Chondrocyte (in vitro differentiated cells): ENCODE measurements around the gene LUZP1. TPM values are rescaled to one million over a fixed set of nuclear protein-coding genes. Genes with fewer than 3 reads are reported as not detected.

ENCODE experiments used
- DNase-seq: peaks from one replicate; pipeline ENCODE4 v3.0.0; 2021; ENCODE audit warnings: mixed read lengths, low spot score
- H3K27ac Mint-ChIP-seq: one replicate; pipeline ENCODE4 v1.8.0; 2021; ENCODE audit warnings: mild to moderate bottlenecking, moderate library complexity, mixed read lengths; ENCODE audit not compliant: unreplicated experiment
- H3K27me3 Mint-ChIP-seq: 2 replicates; pipeline ENCODE4 v1.8.0; 2021; ENCODE audit warnings: low read depth, mixed read lengths
- H3K36me3 Mint-ChIP-seq: 2 replicates; pipeline ENCODE4 v1.8.0; 2021; ENCODE audit warnings: low read depth, mixed read lengths
- H3K4me1 Mint-ChIP-seq: 2 replicates; pipeline ENCODE4 v1.8.0; 2021; ENCODE audit warnings: low read depth, mild to moderate bottlenecking, mixed read lengths
- H3K4me3 Mint-ChIP-seq: one replicate; pipeline ENCODE4 v1.8.0; 2021; ENCODE audit warnings: mild to moderate bottlenecking, moderate library complexity, mixed read lengths; ENCODE audit not compliant: unreplicated experiment
- H3K9me3 Mint-ChIP-seq: 2 replicates; pipeline ENCODE4 v1.8.0; 2021; ENCODE audit warnings: low read depth, mixed read lengths
- total RNA-seq: library from RNA; stranded (reverse); gene quantifications from 3 replicates; pipeline ENCODE4 v1.2.1, GENCODE V29; 2021
- TF ChIP-seq, protein P1 (sequence below): fragments of 200-600 bp; sonication (generic); IDR thresholded peaks from 2 replicates; pipeline ENCODE4 v1.5.0; 2021; ENCODE audit warnings: antibody characterized with exemption, mild to moderate bottlenecking, moderate library complexity

Gene LUZP1
- total RNA-seq, 1 donor from 2014 or later: 55.5 TPM

DNA sequence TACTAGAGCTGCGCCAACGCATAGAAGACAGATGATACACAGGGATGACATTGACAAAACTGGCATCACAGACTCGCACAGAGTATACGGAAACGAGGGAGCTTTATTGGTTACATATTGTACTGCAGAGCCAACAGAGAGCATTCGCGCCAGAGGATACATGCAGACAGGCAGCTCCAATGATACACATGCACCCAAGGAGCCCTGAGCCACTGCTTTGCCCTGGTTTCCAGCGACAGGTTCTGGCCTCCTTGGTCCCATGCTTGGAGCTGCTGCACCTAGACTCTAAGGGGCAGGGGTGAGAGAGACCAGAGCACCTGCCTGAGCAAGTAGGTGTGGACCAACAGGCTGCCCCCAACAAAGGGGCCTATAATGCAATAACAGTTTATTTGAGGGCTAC lies 83.8 kb downstream of the LUZP1 start:
- DNase-seq: no peak
- Mint-ChIP-seq H3K4me3 (no peak overlapping the region), H3K9me3 (no peaks in the 10 kb centered on the region), H3K27ac (no peak overlapping the region), H3K27me3 (no peaks in the 10 kb centered on the region), H3K36me3 (peaks cover 42% of the 10 kb centered on the region), H3K4me1 (no peaks in the 10 kb centered on the region)
- TF ChIP-seq, protein P1, sequence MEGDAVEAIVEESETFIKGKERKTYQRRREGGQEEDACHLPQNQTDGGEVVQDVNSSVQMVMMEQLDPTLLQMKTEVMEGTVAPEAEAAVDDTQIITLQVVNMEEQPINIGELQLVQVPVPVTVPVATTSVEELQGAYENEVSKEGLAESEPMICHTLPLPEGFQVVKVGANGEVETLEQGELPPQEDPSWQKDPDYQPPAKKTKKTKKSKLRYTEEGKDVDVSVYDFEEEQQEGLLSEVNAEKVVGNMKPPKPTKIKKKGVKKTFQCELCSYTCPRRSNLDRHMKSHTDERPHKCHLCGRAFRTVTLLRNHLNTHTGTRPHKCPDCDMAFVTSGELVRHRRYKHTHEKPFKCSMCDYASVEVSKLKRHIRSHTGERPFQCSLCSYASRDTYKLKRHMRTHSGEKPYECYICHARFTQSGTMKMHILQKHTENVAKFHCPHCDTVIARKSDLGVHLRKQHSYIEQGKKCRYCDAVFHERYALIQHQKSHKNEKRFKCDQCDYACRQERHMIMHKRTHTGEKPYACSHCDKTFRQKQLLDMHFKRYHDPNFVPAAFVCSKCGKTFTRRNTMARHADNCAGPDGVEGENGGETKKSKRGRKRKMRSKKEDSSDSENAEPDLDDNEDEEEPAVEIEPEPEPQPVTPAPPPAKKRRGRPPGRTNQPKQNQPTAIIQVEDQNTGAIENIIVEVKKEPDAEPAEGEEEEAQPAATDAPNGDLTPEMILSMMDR: no peak

DNA sequence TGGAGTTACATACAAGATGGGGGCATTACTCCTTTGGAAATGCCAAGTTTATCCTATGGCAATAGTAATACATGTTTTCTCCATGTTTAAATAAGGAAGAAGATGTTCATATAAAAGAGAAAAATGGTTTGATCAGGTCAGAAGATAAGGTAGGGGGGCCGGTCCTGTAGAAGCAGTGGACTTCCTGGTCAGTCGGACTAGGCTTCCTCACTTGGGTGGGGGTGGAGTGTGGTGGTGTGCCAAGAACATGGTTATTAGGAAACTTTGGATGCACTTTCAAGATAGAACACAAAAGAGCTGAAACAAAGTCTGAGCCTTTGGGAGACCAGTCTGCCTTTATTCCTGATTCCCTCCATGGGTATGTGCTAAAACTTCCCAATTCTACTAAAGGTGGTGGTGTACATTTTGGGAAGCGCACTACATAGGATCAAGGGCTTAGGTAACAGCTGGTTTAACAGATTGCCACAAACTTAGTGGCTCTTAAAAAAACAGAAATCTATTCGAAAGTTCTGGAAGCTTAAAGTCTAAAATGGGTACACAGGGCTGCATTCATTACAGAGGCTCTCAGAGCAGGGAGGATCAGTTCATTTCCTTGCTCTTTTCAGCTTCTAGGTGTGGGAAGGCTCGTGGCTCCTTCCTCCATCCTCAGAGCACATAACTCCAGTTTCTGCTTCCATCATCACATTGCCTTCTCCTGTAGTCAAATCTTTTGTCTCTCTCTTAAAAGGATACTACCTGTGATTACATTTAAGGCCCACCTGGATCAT lies 84.8 kb downstream of the LUZP1 start:
- Mint-ChIP-seq H3K27me3 (no peaks in the 10 kb centered on the region), H3K36me3 (peaks cover 48% of the 10 kb centered on the region), H3K4me3 (no peak overlapping the region), H3K27ac (peak overlapping the region; percentile 29), H3K4me1 (no peaks in the 10 kb centered on the region), H3K9me3 (no peaks in the 10 kb centered on the region)
- DNase-seq: no peak
- TF ChIP-seq, protein P1: no peak

DNA sequence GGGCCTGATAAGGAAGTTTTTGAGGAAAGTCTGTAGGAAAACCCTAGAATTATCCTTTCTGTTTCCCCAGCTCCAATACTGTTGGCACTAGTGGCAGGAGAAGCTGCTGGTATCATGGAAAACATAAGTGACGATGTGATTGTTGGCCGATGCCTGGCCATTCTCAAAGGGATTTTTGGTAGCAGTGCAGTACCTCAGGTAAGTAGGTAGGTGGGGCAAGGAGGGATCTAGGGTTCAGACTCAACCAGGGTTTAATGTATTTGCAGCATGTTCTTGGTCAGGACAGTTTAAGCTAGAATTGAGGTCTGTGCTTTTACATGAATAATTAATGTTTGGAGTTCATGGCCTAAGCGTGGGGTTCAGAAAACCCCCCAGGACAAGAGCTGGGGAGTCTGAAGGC lies 87.3 kb downstream of the LUZP1 start:
- Mint-ChIP-seq H3K36me3 (peaks cover 48% of the 10 kb centered on the region), H3K27ac (no peak overlapping the region), H3K4me3 (no peak overlapping the region), H3K27me3 (no peaks in the 10 kb centered on the region), H3K4me1 (no peaks in the 10 kb centered on the region), H3K9me3 (no peaks in the 10 kb centered on the region)
- TF ChIP-seq, protein P1: peak; percentile 59
- DNase-seq: no peak

DNA sequence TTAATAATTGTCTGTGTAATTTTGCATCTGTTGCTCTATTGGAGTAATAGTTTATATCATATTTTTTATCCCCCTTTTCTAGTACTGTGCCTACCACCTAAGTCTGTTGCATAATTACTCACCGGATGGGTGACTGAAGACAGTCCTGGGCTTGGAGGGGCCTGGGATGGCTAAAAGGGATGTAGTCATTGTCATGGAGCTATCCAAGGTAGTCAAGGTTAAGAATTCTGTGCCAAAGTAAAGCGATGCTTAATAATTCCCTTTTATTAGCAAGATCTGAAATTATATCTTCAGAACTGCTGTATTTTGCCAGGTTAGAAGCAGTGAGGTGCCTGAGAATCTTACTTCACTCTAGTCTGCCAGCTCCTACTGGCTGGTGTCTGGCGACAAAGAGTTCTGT lies 87.8 kb downstream of the LUZP1 start:
- TF ChIP-seq, protein P1: no peak
- no peak overlapping the region for H3K4me3 Mint-ChIP-seq
- no peak for DNase-seq
- no peak overlapping the region for H3K27ac Mint-ChIP-seq
- H3K4me1 Mint-ChIP-seq: no peaks in the 10 kb centered on the region
- no peaks in the 10 kb centered on the region for H3K9me3 Mint-ChIP-seq
- peaks cover 44% of the 10 kb centered on the region for H3K36me3 Mint-ChIP-seq
- no peaks in the 10 kb centered on the region for H3K27me3 Mint-ChIP-seq

DNA sequence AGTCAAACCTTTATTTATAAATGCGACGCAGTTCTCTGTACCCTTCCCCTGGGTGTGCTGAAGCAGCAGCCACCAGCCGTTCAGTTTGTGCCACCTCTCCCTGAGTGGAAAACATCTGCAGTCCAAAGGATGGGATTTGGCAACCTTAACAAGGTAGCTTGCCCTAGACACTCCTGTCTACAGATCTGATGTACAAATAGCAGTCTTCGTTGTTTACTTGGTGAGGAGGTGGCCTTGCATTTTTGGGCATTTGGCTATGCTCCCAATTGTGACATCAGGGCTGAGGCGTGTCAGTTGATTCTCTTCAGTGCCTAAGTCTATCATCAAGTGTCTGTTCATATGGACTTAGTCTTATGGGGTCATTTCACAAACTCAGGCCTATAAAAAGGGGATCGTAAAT lies 89.6 kb downstream of the LUZP1 start:
- Mint-ChIP-seq H3K27me3 (no peaks in the 10 kb centered on the region), H3K9me3 (no peaks in the 10 kb centered on the region), H3K36me3 (peaks cover 36% of the 10 kb centered on the region), H3K4me1 (no peaks in the 10 kb centered on the region), H3K27ac (no peak overlapping the region), H3K4me3 (no peak overlapping the region)
- no peak for DNase-seq
- TF ChIP-seq, protein P1: no peak
